PC-3 (cell line): ENCODE data around the gene TAB3. TPM values are rescaled to one million over a fixed set of nuclear protein-coding genes. Genes with fewer than 3 reads are reported as not detected.

Experiments
- ATAC-seq: fragments of 200-7000 bp; cut with Tn5 transposase; 2 replicates; pipeline ENCODE4 v1.9.1; 2020; ENCODE audit warnings: mild to moderate bottlenecking, moderate library complexity
- BruUV-seq: library from RNA; stranded (reverse); fragments of 400-500 nt; replicated peaks from 2 replicates; lab custom pipeline; 2021; lab: Mats Ljungman, UMichigan
- CTCF ChIA-PET: fragments of 300-600 bp; sonication (Branson Sonifier 250); formaldehyde crosslinking; loops from one replicate; lab custom pipeline; 2022; ENCODE audit warnings: antibody characterized with exemption; lab: Charles Lee
- POLR2A ChIA-PET: fragments of 300-600 bp; sonication (Branson Sonifier 250); formaldehyde crosslinking; loops from one replicate; lab custom pipeline; 2022; ENCODE audit warnings: antibody characterized with exemption; ENCODE audit not compliant: unreplicated experiment; lab: Charles Lee
- DNase-seq: peaks from one replicate; pipeline ENCODE4 v3.0.0-alpha.2; 2015
- H2AFZ ChIP-seq: fragments of 300-600 bp; sonication (generic); 2 replicates; pipeline ENCODE4 v1.6.0; 2016; ENCODE audit warnings: antibody characterized with exemption, low read length
- H3F3A ChIP-seq: fragments of 300-600 bp; sonication (generic); one replicate; pipeline ENCODE4 v1.6.0; 2017; ENCODE audit warnings: antibody characterized with exemption, low read length, control low read depth, mild to moderate bottlenecking; ENCODE audit not compliant: unreplicated experiment
- H3K27ac ChIP-seq: fragments of 300-600 bp; sonication (generic); 2 replicates; pipeline ENCODE4 v1.5.1; 2016; ENCODE audit warnings: mild to moderate bottlenecking, low read length
- H3K27me3 ChIP-seq: fragments of 300-600 bp; sonication (generic); 2 replicates; pipeline ENCODE4 v1.6.1; 2016; ENCODE audit warnings: low read length, mixed read lengths
- H3K36me3 ChIP-seq: fragments of 300-600 bp; sonication (generic); 2 replicates; pipeline ENCODE4 v1.6.1; 2016; ENCODE audit warnings: low read depth, mixed run types, low read length, mixed read lengths
- H3K4me1 ChIP-seq: fragments of 300-600 bp; sonication (generic); 2 replicates; pipeline ENCODE4 v1.5.1; 2016; ENCODE audit warnings: low read length; ENCODE audit not compliant: insufficient read depth
- H3K4me2 ChIP-seq: fragments of 300-600 bp; sonication (generic); 2 replicates; pipeline ENCODE4 v1.6.0; 2016; ENCODE audit warnings: low read length
- H3K4me3 ChIP-seq: fragments of 300-600 bp; sonication (generic); 2 replicates; pipeline ENCODE4 v1.5.1; 2016; ENCODE audit warnings: mild to moderate bottlenecking, low read length, mixed read lengths
- H3K79me2 ChIP-seq: fragments of 300-600 bp; sonication (generic); 2 replicates; pipeline ENCODE4 v1.6.1; 2017; ENCODE audit warnings: low read length, mixed read lengths
- H3K9ac ChIP-seq: fragments of 300-600 bp; sonication (generic); 2 replicates; pipeline ENCODE4 v1.6.0; 2016; ENCODE audit warnings: mild to moderate bottlenecking, low read length
- H3K9me2 ChIP-seq: fragments of 300-600 bp; sonication (generic); replicated peaks from 2 replicates; pipeline ENCODE4 v1.6.1; 2016; ENCODE audit warnings: mixed run types, low read length, mixed read lengths
- H3K9me3 ChIP-seq: fragments of 300-600 bp; sonication (generic); 2 replicates; pipeline ENCODE4 v1.6.1; 2016; ENCODE audit warnings: low read length, mixed read lengths
- H4K20me1 ChIP-seq: fragments of 300-600 bp; sonication (generic); 2 replicates; pipeline ENCODE4 v1.6.1; 2016; ENCODE audit warnings: low read length, mixed read lengths
- CTCF ChIP-seq: fragments of 300-600 bp; sonication (generic); conservative IDR thresholded peaks from 2 replicates; pipeline ENCODE4 v1.5.1; 2017; ENCODE audit warnings: antibody characterized with exemption, low read depth, mild to moderate bottlenecking, low read length
- EZH2 ChIP-seq: fragments of 300-600 bp; sonication (generic); IDR thresholded peaks from one replicate; pipeline ENCODE4 v1.6.1; 2017; ENCODE audit warnings: antibody characterized with exemption, mild to moderate bottlenecking, low read length; ENCODE audit not compliant: unreplicated experiment
- EZH2phosphoT487 ChIP-seq: fragments of 300-600 bp; sonication (generic); IDR thresholded peaks from 2 replicates; pipeline ENCODE4 v1.6.1; 2018; ENCODE audit warnings: mild to moderate bottlenecking, antibody characterized with exemption, low read length, borderline replicate concordance
- intact Hi-C: fragments of 100-400 bp; cut with micrococcal nuclease; formaldehyde crosslinking; loops from 2 replicates; pipeline ENCODE4 v1.9.0; 2023
- total RNA-seq: library from RNA; depleted of rRNA; stranded (reverse); fragments of >200 nt; gene quantifications from 2 replicates; pipeline ENCODE4 v1.2.3, GENCODE V29; 2014

Gene TAB3
- total RNA-seq, 1 experiment from 2014 or later = 18.6 TPM

DNA sequence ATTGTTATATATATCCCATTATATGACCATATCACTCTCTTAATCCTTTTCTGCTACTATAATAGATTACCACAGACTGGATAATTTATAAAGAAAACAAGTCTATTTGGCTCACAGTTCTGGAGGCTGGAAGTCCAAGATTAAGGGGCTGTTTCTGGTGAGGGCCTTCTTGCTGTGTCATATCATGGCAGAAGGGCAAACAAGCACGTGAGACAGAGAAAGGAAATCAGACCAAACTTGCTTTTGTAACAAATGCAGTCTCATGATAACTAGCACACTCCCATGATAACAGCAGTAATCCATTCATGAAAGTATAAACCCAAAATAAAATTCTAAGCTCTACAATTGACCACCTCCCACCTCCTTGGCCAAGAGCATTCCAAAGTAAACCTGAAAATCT, 16.3 kb upstream of the TAB3 start:
- Histone ChIP-seq H3K27me3 (no peaks in the 10 kb centered on the region), H4K20me1 (no peaks in the 10 kb centered on the region), H3K4me2 (no peak overlapping the region), H3K9ac (no peak overlapping the region), H2AFZ (no peak overlapping the region), H3K9me3 (no peaks in the 10 kb centered on the region), H3K4me1 (peaks cover 14% of the 10 kb centered on the region), H3K27ac (no peak overlapping the region), H3F3A (no peaks in the 10 kb centered on the region), H3K79me2 (no peaks in the 10 kb centered on the region), H3K36me3 (no peaks in the 10 kb centered on the region), H3K4me3 (no peak overlapping the region), H3K9me2 (no peaks in the 10 kb centered on the region)
- no TSS peak for BruUV-seq
- ATAC-seq (no peak), DNase-seq (no peak)
- ChIA-PET POLR2A (no interaction called here), CTCF (no interaction called here)
- intact Hi-C loops = no loop called here
- TF ChIP-seq EZH2 = no peak
- no peak for TF ChIP-seq CTCF
- no peak for TF ChIP-seq EZH2phosphoT487

DNA sequence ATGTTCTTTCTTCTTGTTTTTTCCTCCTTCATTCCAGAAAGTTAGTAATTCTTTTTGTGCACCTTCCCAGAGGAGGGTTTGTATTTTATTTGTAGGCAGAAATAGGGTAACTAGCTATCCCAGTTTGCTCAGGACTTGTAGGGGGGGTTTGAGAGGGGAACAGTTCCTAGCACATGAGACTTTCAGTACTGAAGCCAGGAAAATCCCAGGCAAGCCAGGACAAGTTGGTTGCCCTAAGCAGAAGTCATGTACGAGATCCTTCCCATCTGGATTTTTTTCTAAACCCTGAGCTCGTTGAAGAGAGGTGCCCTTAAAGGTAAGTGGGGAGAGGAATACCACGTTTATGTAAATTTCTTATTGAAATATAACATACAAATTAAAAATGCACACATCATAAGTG, 15.6 kb upstream of the TAB3 start:
- H3K4me3 ChIP-seq = no peak overlapping the region
- H3K9ac ChIP-seq = no peak overlapping the region
- DNase-seq (no peak), ATAC-seq (no peak)
- ChIA-PET POLR2A (no interaction called here), CTCF (no interaction called here)
- intact Hi-C loops = no loop called here
- H3K36me3 ChIP-seq = no peaks in the 10 kb centered on the region
- H4K20me1 ChIP-seq = no peaks in the 10 kb centered on the region
- no peaks in the 10 kb centered on the region for H3K9me3 ChIP-seq
- TF ChIP-seq CTCF (no peak), EZH2phosphoT487 (no peak), EZH2 (no peak)
- H3K27ac ChIP-seq = no peak overlapping the region
- H3K79me2 ChIP-seq = no peaks in the 10 kb centered on the region
- no peak overlapping the region for H2AFZ ChIP-seq
- H3F3A ChIP-seq = no peaks in the 10 kb centered on the region
- no TSS peak for BruUV-seq
- no peaks in the 10 kb centered on the region for H3K9me2 ChIP-seq
- no peak overlapping the region for H3K4me2 ChIP-seq
- H3K4me1 ChIP-seq = peaks cover 20% of the 10 kb centered on the region
- no peaks in the 10 kb centered on the region for H3K27me3 ChIP-seq

GRCh38 chrX:30904186-30904585, 15.1 kb upstream of the TAB3 start:
- no peaks in the 10 kb centered on the region for H3K79me2 ChIP-seq
- BruUV-seq = no TSS peak
- H3K27me3 ChIP-seq = no peaks in the 10 kb centered on the region
- TF ChIP-seq EZH2 (no peak), CTCF (no peak), EZH2phosphoT487 (no peak)
- H3K36me3 ChIP-seq = no peaks in the 10 kb centered on the region
- H3K4me2 ChIP-seq = no peak overlapping the region
- intact Hi-C loops = no loop called here
- H3K4me1 ChIP-seq = peaks cover 20% of the 10 kb centered on the region
- H3K9ac ChIP-seq = no peak overlapping the region
- ChIA-PET POLR2A (no interaction called here), CTCF (no interaction called here)
- H3K4me3 ChIP-seq = no peak overlapping the region
- H2AFZ ChIP-seq = no peak overlapping the region
- no peak overlapping the region for H3K27ac ChIP-seq
- H3F3A ChIP-seq = no peaks in the 10 kb centered on the region
- H4K20me1 ChIP-seq = no peaks in the 10 kb centered on the region
- no peak for DNase-seq
- H3K9me3 ChIP-seq = no peaks in the 10 kb centered on the region
- H3K9me2 ChIP-seq = no peaks in the 10 kb centered on the region
- ATAC-seq = no peak
